A673 (cell line): ENCODE data around the gene IBA57.

Source experiments
- EZH2 ChIP-seq: fragments of 200-600 bp; sonication (generic); IDR thresholded peaks from 2 replicates; pipeline ENCODE4 v1.6.1; 2017; ENCODE audit warnings: borderline replicate concordance, low read depth, mild to moderate bottlenecking, mixed read lengths, antibody characterized with exemption, low read length; ENCODE audit not compliant: poor library complexity, severe bottlenecking
- TF ChIP-seq, protein P1 (sequence below): fragments of 300-800, 200-600 bp; sonication (generic); conservative IDR thresholded peaks from 2 replicates; pipeline ENCODE4 v1.5.1; 2017; ENCODE audit warnings: low read depth, mild to moderate bottlenecking, antibody characterized with exemption, low read length, moderate library complexity, mixed read lengths

DNA sequence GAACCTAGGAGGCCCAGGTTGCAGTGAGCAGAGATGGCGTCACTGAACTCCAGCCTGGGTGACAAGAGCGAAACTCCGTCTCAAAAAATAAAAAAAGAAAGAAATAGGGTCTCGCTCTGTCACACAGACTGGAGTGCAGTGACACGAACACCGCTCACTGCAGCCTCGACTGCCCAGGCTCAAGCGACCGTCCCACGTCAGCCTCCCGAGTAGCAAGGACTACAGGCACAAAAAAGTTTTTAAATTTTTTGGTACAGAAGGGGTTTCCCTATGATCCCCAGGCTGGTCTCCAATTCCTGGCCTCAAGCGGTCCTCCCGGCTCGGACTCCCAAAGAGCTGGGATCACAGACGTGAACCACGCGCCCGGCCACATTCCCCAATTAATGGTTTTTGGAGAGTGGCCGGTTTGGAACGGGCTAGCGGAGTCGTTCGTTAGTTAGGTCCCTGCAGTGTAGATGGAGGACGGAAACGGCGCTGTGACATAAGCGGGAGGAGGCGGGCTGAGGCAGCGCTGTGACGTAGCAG, 26.1 kb upstream of the IBA57 start:
- TF ChIP-seq, protein P1, sequence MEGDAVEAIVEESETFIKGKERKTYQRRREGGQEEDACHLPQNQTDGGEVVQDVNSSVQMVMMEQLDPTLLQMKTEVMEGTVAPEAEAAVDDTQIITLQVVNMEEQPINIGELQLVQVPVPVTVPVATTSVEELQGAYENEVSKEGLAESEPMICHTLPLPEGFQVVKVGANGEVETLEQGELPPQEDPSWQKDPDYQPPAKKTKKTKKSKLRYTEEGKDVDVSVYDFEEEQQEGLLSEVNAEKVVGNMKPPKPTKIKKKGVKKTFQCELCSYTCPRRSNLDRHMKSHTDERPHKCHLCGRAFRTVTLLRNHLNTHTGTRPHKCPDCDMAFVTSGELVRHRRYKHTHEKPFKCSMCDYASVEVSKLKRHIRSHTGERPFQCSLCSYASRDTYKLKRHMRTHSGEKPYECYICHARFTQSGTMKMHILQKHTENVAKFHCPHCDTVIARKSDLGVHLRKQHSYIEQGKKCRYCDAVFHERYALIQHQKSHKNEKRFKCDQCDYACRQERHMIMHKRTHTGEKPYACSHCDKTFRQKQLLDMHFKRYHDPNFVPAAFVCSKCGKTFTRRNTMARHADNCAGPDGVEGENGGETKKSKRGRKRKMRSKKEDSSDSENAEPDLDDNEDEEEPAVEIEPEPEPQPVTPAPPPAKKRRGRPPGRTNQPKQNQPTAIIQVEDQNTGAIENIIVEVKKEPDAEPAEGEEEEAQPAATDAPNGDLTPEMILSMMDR, result no peak
- TF ChIP-seq EZH2, result no peak
